PC-9 (cell line): Measurements from ENCODE around the gene USP17L28. TPM values are rescaled to one million over a fixed set of nuclear protein-coding genes. Genes with fewer than 3 reads are reported as not detected.
"Not testable (repeated sequence)": the region's sequence is repeated elsewhere in the genome, so short reads cannot be mapped to it uniquely, and the experiment has no call there.

Experiments
- BruUV-seq: library from RNA; stranded (reverse); fragments of 400-500 nt; replicated peaks from 2 replicates; lab custom pipeline; 2021; lab: Mats Ljungman, UMichigan
- CTCF ChIA-PET: fragments of 300-600 bp; sonication (Branson Sonifier 250); formaldehyde crosslinking; loops from one replicate; lab custom pipeline; 2022; ENCODE audit warnings: antibody characterized with exemption; lab: Charles Lee
- POLR2A ChIA-PET: fragments of 300-600 bp; sonication (Branson Sonifier 250); formaldehyde crosslinking; loops from one replicate; lab custom pipeline; 2022; ENCODE audit warnings: antibody characterized with exemption; ENCODE audit not compliant: unreplicated experiment; lab: Charles Lee
- DNase-seq, 2 experiments: peaks; one replicate each; pipeline versions ENCODE4 v3.0.0 to v3.0.0-alpha.2; 2015 to 2022; ENCODE audit warnings: mixed read lengths in 1 of 2
- H2AFZ ChIP-seq: fragments of 200-600 bp; sonication (generic); 2 replicates; pipeline ENCODE4 v1.8.1; 2017; ENCODE audit warnings: antibody characterized with exemption
- H3F3A ChIP-seq: fragments of 200-600 bp; sonication (generic); 2 replicates; pipeline ENCODE4 v1.8.1; 2017; ENCODE audit warnings: antibody characterized with exemption, mild to moderate bottlenecking, low read depth; ENCODE audit not compliant: insufficient read depth
- H3K27ac ChIP-seq: fragments of 200-600 bp; sonication (generic); 2 replicates; pipeline ENCODE4 v1.6.1; 2016; ENCODE audit warnings: mixed run types
- H3K27me3 ChIP-seq: fragments of 200-600 bp; sonication (generic); 2 replicates; pipeline ENCODE4 v1.6.1; 2016; ENCODE audit warnings: low read depth, mixed run types; ENCODE audit not compliant: insufficient read depth
- H3K36me3 ChIP-seq: fragments of 200-600 bp; sonication (generic); 2 replicates; pipeline ENCODE4 v1.6.1; 2016; ENCODE audit warnings: low read depth, mixed run types
- H3K4me1 ChIP-seq: fragments of 200-600 bp; sonication (generic); replicated peaks from 2 replicates; pipeline ENCODE4 v1.6.1; 2016; ENCODE audit warnings: mixed run types; ENCODE audit not compliant: insufficient read depth
- H3K4me2 ChIP-seq: fragments of 200-600 bp; sonication (generic); 2 replicates; pipeline ENCODE4 v1.6.1; 2017; ENCODE audit warnings: mixed run types
- H3K4me3 ChIP-seq: fragments of 200-600 bp; sonication (generic); 2 replicates; pipeline ENCODE4 v1.6.1; 2016; ENCODE audit warnings: mixed run types
- H3K79me2 ChIP-seq: fragments of 200-600 bp; sonication (generic); 2 replicates; pipeline ENCODE4 v1.6.1; 2017; ENCODE audit warnings: low read depth, mixed run types
- H3K9me2 ChIP-seq: fragments of 200-600 bp; sonication (generic); 2 replicates; pipeline ENCODE4 v1.8.1; 2017; ENCODE audit warnings: mild to moderate bottlenecking; ENCODE audit not compliant: insufficient read depth
- H3K9me3 ChIP-seq: fragments of 200-600 bp; sonication (generic); 2 replicates; pipeline ENCODE4 v1.8.1; 2016; ENCODE audit warnings: low read depth; ENCODE audit not compliant: insufficient read depth
- H4K20me1 ChIP-seq: fragments of 200-600 bp; sonication (generic); 2 replicates; pipeline ENCODE4 v1.8.1; 2017; ENCODE audit not compliant: insufficient read depth
- intact Hi-C: fragments of 100-400 bp; cut with micrococcal nuclease; formaldehyde crosslinking; loops from one replicate; pipeline ENCODE4 v1.10.0; 2022; ENCODE audit not compliant: unreplicated experiment
- total RNA-seq: library from RNA; stranded (reverse); gene quantifications from 2 replicates; pipeline ENCODE4 v1.2.3, GENCODE V29; 2021
- TF ChIP-seq, protein P1 (sequence below): fragments of 200-600 bp; sonication (generic); conservative IDR thresholded peaks from 2 replicates; pipeline ENCODE4 v1.6.1; 2017; ENCODE audit warnings: mixed run types, antibody characterized with exemption, mild to moderate bottlenecking, moderate library complexity

Gene USP17L28
- total RNA-seq, 1 experiment from 2014 or later: not detected

DNA sequence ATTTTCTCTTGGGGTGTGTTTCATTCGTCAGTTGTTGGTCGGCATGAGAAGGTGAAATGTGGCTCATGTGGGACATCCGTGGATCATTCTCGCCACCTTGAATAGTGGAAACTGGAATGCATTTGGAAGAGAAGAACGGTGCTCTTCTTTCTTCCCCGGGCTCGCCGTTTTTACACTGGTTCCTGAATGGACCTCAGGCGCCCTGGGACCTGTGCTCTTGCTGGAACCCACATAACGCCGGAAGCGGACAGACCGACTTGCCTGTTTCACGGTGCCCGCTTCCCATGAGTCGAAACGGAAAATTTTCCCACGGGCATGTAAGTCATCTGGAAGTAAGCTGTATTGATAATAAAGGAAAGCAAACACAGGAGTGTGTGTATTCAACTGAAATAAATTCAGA is 2.2 kb downstream of the USP17L28 start:
- H3K4me2 ChIP-seq, H3K27ac ChIP-seq, H3K4me3 ChIP-seq, CTCF ChIA-PET, H3K9me3 ChIP-seq, DNase-seq, H3K79me2 ChIP-seq, POLR2A ChIA-PET, H3K4me1 ChIP-seq, BruUV-seq, H4K20me1 ChIP-seq, H3K9me2 ChIP-seq, H3K36me3 ChIP-seq, H3F3A ChIP-seq, H2AFZ ChIP-seq, intact Hi-C loops, H3K27me3 ChIP-seq: not testable (repeated sequence)

DNA sequence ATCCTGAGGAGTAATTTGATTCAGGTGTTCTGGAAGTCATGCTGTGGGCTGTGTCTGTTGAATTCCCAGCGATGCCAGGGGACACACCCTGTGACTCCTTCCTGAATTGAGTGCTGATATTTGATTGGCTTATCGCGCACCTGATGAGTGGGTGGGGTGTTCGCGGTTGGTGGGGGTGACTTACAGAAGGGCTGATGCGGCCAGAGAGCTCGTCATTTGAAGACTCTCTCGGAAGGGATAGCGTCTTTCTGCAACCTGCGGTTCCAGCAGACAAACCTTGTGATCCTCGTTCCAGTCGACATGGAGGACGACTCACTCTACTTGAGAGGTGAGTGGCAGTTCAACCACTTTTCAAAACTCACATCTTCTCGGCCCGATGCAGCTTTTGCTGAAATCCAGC is 4.6 kb downstream of the USP17L28 start, which contains the start of gene USP17L29:
Gene USP17L29, plus strand, starts transcription at position 301 of the 400 bp plus-strand sequence. Its CDS starts 0 bp downstream, at position 301.
- H2AFZ ChIP-seq, H4K20me1 ChIP-seq, intact Hi-C loops, H3F3A ChIP-seq, H3K27me3 ChIP-seq, H3K4me3 ChIP-seq, DNase-seq, H3K9me3 ChIP-seq, H3K79me2 ChIP-seq, H3K9me2 ChIP-seq, H3K4me1 ChIP-seq, BruUV-seq, POLR2A ChIA-PET, CTCF ChIA-PET, H3K4me2 ChIP-seq, H3K27ac ChIP-seq, H3K36me3 ChIP-seq: not testable (repeated sequence)

DNA sequence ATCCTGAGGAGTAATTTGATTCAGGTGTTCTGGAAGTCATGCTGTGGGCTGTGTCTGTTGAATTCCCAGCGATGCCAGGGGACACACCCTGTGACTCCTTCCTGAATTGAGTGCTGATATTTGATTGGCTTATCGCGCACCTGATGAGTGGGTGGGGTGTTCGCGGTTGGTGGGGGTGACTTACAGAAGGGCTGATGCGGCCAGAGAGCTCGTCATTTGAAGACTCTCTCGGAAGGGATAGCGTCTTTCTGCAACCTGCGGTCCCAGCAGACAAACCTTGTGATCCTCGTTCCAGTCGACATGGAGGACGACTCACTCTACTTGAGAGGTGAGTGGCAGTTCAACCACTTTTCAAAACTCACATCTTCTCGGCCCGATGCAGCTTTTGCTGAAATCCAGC is 14.1 kb downstream of the USP17L28 start, which contains the start of gene USP17L30:
Gene USP17L30, plus strand, starts transcription at position 301 of the 400 bp plus-strand sequence. Its CDS starts 0 bp downstream, at position 301.
- DNase-seq, H3K4me3 ChIP-seq, intact Hi-C loops, H3K9me3 ChIP-seq, H3F3A ChIP-seq, POLR2A ChIA-PET, H3K79me2 ChIP-seq, H3K27ac ChIP-seq, H3K27me3 ChIP-seq, CTCF ChIA-PET, H3K36me3 ChIP-seq, H4K20me1 ChIP-seq, BruUV-seq, H2AFZ ChIP-seq, H3K4me2 ChIP-seq, H3K9me2 ChIP-seq, H3K4me1 ChIP-seq: not testable (repeated sequence)

DNA sequence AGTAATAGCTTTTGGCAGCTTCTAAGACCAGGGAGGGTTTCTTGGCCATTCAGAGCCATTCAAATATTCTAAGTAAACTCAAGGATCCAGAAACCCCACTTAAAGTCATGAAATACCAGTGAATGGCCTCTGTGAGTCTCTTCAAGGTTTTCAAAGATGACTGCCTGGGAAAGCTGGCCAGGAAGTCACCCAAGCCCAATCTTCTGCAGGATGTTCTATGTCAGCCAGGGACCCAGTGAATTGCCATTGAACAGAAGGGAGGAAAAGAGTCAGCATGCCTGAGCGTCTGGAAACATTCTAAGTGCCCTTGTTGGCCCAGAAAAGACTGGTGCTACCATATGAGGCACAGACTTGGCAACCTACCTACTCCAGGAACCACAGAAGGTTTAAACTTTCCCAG is 31.2 kb downstream of the USP17L28 start:
- intact Hi-C loops: not testable (repeated sequence)

DNA sequence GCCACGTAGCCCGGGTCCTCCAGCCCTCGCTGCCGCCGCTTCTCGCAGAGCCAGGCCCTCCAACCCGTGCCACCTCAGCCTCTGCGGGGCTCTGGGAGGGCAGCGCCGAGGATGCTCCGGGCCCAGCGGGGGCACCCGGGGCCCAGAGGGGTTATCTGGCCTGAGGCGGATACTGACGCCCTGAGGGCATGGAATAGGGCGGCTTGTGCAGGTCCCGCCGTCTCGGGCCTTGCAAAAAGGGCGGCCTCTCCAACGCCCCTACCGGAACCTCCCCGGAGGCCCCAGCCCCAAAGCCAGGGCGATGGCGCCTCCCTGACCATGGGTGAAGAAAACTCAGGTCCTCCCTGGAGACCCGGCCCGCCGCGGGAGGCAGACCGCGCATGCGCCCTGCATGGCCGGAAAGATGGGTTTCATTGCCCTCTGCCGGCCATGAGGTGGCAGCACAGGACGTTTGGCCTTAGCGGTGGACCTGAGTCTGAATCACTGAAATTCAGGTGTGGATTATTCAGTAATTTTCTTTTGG is 32.4 kb downstream of the USP17L28 start:
- H3K9me2 ChIP-seq, POLR2A ChIA-PET, H3K4me3 ChIP-seq, BruUV-seq, H3K4me2 ChIP-seq, H3F3A ChIP-seq, H3K27ac ChIP-seq, H3K79me2 ChIP-seq, intact Hi-C loops, H3K9me3 ChIP-seq, CTCF ChIA-PET, H3K36me3 ChIP-seq, H3K27me3 ChIP-seq, H3K4me1 ChIP-seq, H4K20me1 ChIP-seq, H2AFZ ChIP-seq: not testable (repeated sequence)
- TF ChIP-seq, protein P1, sequence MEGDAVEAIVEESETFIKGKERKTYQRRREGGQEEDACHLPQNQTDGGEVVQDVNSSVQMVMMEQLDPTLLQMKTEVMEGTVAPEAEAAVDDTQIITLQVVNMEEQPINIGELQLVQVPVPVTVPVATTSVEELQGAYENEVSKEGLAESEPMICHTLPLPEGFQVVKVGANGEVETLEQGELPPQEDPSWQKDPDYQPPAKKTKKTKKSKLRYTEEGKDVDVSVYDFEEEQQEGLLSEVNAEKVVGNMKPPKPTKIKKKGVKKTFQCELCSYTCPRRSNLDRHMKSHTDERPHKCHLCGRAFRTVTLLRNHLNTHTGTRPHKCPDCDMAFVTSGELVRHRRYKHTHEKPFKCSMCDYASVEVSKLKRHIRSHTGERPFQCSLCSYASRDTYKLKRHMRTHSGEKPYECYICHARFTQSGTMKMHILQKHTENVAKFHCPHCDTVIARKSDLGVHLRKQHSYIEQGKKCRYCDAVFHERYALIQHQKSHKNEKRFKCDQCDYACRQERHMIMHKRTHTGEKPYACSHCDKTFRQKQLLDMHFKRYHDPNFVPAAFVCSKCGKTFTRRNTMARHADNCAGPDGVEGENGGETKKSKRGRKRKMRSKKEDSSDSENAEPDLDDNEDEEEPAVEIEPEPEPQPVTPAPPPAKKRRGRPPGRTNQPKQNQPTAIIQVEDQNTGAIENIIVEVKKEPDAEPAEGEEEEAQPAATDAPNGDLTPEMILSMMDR: peak; percentile 58
- peak in 1 of 2 experiments; percentile 19 for DNase-seq

More for the DNA sequence above, 31.2 kb downstream of the USP17L28 start:
- H3K9me3 ChIP-seq, BruUV-seq, DNase-seq, H3K4me3 ChIP-seq, H3K4me1 ChIP-seq, POLR2A ChIA-PET, H3K4me2 ChIP-seq, H3K36me3 ChIP-seq, H3K27me3 ChIP-seq, H3K9me2 ChIP-seq, CTCF ChIA-PET, H4K20me1 ChIP-seq, H3K27ac ChIP-seq, H3F3A ChIP-seq, H3K79me2 ChIP-seq, H2AFZ ChIP-seq: not testable (repeated sequence)
